CD4-positive, alpha-beta T cell treated with Interleukin-17A for 1 hour (primary cell): ENCODE measurements around the gene DTD1.

Experiments used
- DNase-seq: peaks from one replicate; pipeline ENCODE4 v3.0.0-alpha.2; 2020

The DTD1 gene

DNA sequence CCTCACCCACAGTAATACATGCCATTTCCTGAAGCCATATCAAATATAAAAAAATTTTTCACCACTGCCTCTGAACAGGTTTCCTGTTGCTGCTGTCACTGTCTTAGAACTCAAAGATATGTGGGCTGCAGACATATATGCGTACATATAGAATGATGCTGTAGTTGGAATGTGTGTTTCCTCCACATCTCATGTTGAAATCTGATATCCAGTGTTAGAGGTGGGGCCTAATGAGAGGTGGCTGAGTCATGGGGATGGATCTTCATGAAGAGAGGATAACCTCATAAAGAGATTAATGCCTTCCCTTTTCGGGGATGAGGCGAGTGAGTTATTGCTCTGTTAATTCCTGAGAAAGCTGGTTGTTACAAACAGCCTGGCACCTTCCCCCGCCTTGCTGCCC is 218.0 kb downstream of the DTD1 start:
- no peak for DNase-seq

DNA sequence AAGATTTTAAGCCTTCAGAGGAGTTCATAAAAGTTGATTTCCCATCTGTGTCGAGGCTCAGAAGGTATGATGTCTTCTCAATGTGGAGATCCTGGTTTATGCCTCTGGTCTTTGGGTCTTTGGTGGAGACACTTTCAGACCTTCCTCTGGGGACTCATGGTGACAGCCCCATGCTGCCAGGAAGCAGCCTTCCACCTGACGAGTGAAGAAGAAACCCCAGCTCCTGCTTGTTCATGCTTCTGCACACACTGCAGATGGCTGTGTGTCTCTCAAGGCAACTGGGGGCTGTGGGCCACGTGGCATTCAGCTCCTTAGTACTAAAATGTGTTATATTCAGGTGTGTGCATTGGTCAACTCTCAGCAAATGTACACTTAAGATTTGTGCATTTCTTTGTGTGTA is 220.9 kb downstream of the DTD1 start:
- no peak for DNase-seq

DNA sequence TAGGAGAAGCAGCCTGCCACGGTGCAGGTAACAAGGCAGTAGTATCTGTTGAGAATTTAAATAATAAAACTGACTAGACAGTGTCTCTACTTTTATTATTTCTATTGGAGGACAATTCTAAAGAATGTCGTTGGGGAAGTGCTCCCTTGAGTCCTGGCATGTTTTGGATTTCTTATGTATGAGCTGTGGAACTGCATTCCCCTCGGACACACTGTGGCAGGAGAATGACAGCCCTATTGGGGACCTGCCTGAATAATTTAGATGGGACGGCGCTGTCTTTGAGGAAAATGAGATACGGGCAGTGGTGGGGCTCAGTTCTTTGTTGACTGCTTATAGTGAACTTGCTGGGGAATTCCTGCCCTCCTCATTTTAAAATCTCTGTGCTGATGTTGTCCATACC is 223.3 kb downstream of the DTD1 start:
- no peak for DNase-seq

DNA sequence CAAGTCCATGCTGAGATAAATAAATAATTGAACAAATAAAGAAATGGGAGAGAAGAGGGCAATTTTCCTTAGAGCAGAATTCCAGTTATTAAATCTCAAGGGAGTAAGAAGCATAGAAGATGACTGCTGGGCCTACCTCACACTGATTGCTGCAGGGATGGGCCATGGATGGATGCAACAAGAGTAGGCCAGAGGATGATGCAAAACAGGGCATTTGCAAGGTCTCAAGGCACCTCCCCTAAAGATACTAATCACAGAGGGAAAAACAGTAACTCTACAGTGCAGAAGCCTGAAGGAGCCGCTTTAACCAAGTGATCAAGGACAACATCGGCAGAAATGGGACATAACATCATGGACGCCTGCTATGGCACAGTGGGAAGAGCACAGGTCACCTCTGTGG is 224.1 kb downstream of the DTD1 start:
- DNase-seq: no peak

DNA sequence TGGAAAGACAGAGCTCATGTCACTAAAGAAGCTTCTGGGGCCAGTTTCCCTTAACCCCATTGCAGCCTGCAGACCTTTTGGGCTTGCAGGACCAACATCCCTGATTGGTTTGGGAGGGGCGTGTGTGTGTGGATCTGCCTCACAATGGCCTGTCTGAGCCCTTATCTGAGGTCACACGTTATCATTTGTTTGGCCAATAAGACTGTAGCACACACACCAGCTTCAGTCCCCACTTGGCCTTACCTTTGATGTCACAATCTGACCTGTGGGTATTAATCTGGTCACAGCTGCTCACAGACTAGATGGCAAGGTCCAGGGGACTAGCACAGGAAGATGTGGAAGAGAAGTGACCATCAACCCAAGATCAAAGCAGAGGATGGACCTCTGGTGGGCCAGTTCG is 225.6 kb downstream of the DTD1 start, which contains the start of gene SCP2D1:
TSS of gene SCP2D1 (plus strand) at position 301 of the 400 bp plus-strand sequence. CDS start at position 334, 33 bp downstream.
- DNase-seq: no peak

DNA sequence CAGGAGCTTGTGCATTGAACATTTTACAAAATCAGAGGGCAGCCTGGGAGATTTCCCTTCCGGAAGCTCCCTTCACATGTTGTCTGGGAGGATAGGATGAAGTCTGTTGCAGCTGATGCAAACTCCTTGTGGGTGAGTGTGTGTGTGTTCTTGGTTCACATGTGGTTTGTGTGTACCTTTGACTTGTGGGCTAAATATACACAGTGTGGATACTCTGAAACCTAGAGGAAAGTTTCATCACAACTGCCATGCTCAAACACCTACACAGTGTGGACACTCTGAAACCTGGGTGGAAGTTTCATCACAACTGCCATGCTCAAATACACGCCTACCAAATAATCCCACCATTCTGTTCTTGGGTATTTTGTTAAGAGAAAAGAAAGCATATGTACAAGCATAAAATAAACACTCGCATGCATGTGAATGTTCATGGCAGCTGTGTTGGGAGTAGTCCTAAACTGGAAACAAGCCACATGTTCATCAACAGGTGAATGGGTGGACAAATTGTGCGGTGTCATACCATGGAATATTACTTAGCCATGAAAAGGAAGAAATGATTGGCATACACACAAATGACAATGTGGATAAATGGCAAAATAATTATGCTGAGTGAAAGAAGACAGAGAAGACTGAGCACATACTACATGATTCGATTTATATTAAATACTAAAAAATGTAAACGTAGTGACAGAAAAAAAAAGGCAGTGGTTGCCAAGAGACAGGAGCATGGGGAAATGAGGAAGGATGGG is 227.5 kb downstream of the DTD1 start:
- no peak for DNase-seq
